GF-D8 (cell line): ENCODE results near the gene TRAF3.
"Not testable (repeated sequence)": the region's sequence is repeated elsewhere in the genome, so short reads cannot be mapped to it uniquely, and the experiment has no call there.

ENCODE experiments used
- DNase-seq: peaks from one replicate; lab custom pipeline; 2025; lab: John Stamatoyannopoulos, UW

Gene TRAF3

DNA sequence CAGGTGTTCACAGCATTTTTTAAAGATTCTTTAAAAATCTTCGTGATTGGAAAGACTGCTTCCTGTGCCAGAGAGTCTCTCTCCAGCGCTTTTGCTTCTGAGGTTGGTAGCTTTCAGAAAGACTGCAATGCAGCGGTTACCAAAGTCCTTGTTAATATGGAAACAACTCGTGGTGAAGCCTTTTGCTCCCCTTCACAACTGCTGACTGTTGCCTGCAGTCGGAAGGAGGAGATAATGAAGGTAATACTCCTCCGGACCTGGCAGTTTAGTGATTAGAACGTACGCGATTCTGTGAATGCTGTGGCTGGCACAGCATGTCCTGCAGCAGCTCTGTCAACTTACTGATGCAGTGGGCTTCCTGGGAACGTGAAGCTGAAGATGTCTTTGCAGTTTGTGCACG lies 50.9 kb downstream of the TRAF3 start:
- no peak for DNase-seq

- no peak for DNase-seq
Observed at GRCh38 chr14:102829016-102829548, 51.8 kb downstream of the TRAF3 start.

DNA sequence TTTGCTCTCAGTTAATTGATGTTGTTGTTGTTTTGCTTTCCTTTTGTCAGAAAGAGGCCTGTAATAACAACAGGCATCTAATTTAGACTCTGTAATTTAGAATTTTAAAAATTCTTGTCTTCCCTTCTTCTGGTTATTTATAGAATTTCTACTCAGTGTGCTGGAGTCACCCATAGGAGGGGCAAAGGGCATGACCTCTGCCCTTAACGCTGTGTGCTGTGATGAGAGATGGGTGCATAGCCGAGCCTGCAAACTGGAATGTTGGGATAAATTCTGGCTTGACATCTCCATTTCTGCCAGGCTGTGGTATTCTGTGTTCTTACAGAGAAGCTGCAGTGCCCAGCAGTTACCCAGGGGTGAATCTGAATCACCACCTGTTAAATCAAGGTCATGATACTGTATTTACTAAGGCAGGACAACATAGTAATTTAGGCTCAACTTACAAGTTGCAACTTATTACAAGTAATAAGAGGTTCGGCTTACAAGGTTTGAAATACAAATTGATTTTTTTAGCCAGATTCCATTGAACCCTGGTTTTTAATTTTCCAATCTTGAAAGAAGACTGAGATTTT lies 53.3 kb downstream of the TRAF3 start:
- DNase-seq, result no peak

GRCh38 chr14:102831163-102831804 lies 54.0 kb downstream of the TRAF3 start:
- DNase-seq, result no peak

DNA sequence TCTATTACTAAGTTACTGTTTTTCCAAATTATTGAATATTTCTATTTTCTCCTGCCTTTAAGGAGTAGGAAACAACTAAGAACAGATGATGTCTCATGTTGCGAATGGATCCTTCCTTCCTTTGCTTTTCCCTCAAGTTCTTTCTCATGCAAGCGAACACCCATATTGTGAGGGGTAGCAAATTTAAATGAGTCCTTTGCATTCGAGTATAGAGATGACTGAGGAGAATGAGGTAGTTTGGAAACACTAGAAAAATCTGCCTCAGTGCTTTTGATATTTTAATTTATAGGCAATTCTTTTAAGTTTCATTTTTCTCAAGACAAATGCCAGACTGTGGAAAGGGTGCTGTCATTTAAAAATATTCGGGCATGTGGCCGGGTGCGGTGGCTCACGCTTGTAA lies 56.1 kb downstream of the TRAF3 start:
- no peak for DNase-seq

DNA sequence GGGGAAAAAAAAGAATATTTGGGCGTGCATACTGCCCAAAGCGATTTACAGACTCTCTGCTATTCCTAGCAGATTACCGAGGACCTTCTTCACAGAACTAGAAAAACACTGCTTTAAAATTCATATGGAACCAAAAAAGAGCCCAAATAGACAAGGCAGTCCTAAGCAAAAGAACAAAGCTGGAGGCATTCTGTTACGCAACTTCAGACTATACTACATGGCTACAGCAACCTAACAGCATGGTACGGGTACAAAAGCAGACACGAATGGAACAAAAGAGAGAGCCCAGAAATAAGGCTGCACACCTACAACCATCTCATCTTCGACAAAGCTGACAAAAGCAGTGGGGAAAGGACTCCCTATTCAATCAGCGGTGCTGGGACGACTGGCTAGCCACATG lies 56.7 kb downstream of the TRAF3 start:
- no peak for DNase-seq

- no peak for DNase-seq
Observed at GRCh38 chr14:102835959-102836358, 58.7 kb downstream of the TRAF3 start.

DNA sequence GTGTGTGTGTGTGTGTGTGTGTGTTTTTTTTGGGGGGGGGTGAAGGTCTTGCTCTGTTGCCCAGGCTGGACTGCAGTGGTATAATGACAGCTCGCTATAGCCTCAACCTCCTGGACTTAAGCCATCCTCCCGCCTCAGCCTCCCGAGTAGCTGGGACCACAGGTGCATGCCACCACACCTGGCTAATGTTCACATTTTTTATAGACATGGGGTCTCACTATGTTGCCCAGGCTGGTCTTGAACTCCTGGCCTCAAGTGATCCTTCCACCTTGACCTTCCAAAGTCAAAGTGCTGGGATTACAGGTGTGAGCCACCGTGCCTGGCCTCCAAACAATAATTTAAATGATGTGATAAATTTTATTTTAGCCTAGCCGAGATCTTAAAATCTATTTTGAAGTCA lies 59.9 kb downstream of the TRAF3 start:
- not testable (repeated sequence) for DNase-seq

GRCh38 chr14:102838501-102838900 lies 61.3 kb downstream of the TRAF3 start:
- no peak for DNase-seq

GRCh38 chr14:102840115-102840514 lies 62.9 kb downstream of the TRAF3 start:
- DNase-seq, result no peak

DNA sequence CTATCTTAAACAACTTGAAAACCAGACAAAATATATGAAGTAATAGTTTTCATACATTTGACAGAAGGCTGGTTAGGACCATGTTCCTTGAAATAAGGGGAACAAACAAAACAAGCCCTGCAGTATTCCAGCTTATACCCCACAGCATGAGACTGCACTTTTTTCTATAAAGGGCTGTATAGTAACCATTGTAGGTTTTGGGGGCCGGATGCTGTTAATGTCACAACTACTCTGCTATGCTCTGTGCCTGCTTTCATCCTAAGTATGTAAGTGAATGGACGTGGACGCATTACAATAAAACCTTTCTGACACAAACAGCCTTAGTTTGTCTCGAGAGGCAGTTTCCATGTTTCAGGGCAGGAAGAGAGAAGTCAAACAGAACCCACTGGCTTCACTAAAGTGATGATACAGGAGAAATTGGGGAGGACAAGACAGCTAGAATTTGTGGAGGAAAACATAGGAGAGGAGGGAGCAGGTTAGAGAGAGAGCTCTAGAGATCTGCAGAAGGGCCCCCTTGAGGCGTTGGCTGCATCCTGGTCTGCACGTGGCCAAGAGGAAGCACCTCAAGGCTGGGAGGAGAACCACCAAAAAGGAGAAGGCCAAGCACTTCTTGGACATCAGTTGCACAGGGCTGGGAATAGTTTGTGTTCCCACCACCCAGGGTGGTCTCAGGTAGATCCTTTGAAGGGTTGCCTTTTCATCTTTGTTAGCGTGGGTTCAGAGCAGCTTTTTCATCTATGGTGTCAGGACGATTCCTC lies 63.7 kb downstream of the TRAF3 start:
- DNase-seq, result no peak

- no peak for DNase-seq
Observed at GRCh38 chr14:102848830-102849525, 71.7 kb downstream of the TRAF3 start.

GRCh38 chr14:102849526-102850379 lies 72.5 kb downstream of the TRAF3 start:
- DNase-seq, result no peak

GRCh38 chr14:102853648-102854047 lies 76.4 kb downstream of the TRAF3 start:
- no peak for DNase-seq

DNA sequence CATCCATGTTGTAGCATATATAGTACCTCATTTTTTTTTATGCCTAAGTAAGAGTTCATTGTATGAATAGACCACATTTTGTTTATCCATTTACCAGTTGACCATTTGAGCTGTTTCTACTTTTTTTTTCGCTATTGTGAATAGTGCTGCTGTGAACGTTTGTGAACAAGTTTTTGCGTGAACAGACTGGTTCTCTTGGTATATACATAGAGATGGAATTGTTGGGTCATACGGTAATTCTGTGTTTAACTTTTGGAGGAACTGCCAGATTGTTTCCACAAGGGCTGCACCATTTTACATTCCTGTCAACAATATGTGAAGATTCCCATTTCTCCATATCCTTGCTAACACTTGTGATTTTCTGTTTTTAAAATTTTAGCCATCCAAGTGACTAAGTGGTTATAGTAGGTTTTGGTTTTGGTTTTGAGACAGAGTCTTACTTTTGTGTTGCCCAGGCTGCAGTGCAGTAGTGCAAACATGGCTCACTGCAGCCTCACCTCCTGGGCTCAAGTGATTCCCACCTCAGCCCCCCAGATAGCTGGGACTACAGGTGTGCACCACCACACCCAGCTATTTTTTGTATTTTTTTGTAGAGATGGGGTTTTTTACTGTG lies 76.9 kb downstream of the TRAF3 start:
- no peak for DNase-seq

GRCh38 chr14:102856179-102856578 lies 78.9 kb downstream of the TRAF3 start:
- no peak for DNase-seq

DNA sequence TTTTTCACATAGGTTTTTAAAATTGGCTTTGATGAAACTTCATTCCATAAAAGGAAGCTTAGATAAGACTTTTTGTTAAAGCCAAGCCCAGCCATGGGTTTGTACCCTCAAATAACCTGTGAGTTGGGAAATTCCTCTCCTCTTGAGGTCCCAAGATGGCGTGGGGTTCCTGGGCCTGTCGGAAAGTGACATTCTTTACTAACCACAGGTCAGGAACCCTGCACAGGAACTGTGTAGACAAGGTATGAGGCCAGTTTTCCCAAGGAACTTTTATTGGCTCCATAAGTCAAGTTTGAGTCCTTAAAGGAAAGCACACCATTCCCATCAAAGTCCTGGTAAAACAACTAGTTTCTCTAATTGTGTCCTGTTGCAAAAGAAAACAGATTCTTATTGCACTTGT lies 80.2 kb downstream of the TRAF3 start:
- DNase-seq, result no peak

DNA sequence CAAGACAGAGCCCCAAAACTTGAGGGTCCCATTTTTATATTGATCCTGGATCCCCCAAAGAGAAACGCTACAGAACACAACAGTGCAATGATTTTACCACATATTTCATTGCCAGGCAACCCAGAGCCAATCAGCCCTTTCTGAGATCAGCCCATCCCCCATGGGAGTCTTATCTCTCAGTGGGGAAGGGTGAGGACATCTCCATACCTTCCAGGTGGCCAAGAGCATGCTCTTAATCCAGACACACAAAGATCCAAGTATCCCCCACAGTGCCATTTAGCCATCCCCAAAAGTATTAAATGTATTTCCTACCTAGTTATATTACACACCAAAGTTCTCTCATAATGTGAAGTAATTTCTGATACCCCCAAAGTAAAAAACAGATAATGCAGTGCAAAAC lies 82.7 kb downstream of the TRAF3 start:
- DNase-seq, result no peak

- DNase-seq, result no peak
Observed at GRCh38 chr14:102862154-102862773, 85.0 kb downstream of the TRAF3 start.

GRCh38 chr14:102863381-102863780 lies 86.1 kb downstream of the TRAF3 start:
- DNase-seq, result no peak

DNA sequence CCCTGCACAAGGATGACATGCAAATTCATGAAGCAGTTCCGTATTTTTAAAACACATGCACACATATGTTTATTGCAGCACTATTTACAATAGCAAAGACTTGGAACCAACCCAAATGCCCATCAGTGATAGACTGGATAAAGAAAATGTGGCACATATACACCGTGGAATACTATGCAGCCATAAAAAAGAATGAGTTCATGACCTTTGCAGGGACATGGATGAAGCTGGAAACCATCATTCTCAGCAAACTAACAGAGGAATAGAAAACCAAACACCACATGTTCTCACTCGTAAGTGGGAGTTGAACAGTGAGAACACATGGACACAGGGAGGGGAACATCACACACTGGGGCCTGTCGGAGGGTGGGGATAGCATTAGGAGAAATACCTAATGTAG lies 88.7 kb downstream of the TRAF3 start:
- not testable (repeated sequence) for DNase-seq
